Frontal cortex (tissue), 4 donors: ENCODE results near the gene TP53BP2. TPM values are rescaled to one million over a fixed set of nuclear protein-coding genes. Genes with fewer than 3 reads are reported as not detected.
"Not testable (repeated sequence)": the region's sequence is repeated elsewhere in the genome, so short reads cannot be mapped to it uniquely, and the experiment has no call there.

Experiments used
- DNase-seq, 2 donors: peaks; one replicate each; pipeline ENCODE4 v3.0.0; 2012; ENCODE audit warnings: low spot score in 2 of 2
- FAIRE-seq: peaks from 2 replicates; lab custom pipeline; 2012; peaks lifted over from hg19 to GRCh38; lab: Jason Lieb, UNC
- total RNA-seq: library from RNA; depleted of rRNA; stranded (reverse); fragments of >200 nt; gene quantifications from one replicate; pipeline ENCODE4 v1.2.3, GENCODE V29; 2014
- donor health status: control.
- donor health status: control.
- donor health status: control.

TP53BP2 gene
- total RNA-seq, 1 donor from 2014 or later, result 29.8 TPM

DNA sequence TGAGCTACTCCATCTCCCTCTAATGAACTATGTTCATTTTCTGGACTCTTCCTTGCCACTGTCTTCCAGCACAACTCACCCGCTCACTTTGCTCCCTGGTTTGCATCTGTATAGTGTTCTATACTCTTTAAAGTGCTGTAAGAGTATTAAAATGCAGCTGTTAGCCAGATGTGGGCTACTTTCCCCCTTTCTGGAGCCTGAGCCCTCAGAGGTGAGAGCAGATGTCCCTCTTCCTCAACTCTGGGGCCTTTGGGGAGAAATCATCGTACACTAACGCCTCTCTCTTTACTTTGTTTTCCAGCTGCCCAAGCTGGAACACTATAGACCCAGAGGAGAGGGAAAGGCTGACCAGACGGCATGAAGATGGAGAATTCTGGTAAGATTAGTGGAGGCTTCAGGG lies 94.1 kb downstream of the TP53BP2 start:
- no peak for DNase-seq
- no peak for FAIRE-seq

DNA sequence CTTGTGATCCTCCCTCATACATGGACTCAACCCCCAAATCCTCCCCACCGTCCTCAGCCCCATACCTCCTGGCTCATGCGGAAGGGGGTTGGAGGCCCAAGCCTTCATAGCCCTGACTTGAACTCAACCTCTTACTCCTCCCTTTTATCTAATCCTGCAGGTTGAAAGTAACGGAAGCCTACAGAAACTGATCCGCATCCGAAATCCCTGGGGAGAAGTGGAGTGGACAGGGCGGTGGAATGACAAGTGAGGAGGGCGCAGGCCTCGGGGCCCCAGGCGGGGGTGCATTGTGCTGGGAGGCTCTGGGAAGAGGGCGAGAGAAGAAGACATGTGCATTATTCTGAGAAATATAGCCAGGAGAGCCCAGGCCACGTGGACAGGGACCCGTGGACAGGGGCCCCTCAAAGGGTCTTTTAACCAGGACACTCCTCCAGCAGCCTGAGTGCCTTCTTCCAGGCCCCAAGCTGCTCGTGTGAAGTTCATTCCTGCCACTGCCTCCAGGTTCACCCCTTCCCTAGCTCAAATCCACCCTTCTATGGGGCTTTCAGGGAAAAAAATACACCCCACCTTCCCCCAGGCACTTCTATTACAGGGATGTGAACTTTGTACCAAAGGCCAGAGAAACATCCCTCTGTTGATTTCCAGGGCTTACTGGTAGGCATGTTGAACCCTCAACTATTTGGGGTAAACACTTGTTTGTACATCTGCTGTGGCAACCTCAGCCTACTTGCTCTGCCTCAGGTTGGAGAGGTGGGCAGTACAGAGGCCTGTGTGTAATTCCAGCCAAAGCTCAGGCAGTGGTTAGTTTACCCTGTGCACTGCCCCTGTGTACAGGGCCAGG lies 94.8 kb downstream of the TP53BP2 start:
- DNase-seq, result no peak
- no peak for FAIRE-seq

DNA sequence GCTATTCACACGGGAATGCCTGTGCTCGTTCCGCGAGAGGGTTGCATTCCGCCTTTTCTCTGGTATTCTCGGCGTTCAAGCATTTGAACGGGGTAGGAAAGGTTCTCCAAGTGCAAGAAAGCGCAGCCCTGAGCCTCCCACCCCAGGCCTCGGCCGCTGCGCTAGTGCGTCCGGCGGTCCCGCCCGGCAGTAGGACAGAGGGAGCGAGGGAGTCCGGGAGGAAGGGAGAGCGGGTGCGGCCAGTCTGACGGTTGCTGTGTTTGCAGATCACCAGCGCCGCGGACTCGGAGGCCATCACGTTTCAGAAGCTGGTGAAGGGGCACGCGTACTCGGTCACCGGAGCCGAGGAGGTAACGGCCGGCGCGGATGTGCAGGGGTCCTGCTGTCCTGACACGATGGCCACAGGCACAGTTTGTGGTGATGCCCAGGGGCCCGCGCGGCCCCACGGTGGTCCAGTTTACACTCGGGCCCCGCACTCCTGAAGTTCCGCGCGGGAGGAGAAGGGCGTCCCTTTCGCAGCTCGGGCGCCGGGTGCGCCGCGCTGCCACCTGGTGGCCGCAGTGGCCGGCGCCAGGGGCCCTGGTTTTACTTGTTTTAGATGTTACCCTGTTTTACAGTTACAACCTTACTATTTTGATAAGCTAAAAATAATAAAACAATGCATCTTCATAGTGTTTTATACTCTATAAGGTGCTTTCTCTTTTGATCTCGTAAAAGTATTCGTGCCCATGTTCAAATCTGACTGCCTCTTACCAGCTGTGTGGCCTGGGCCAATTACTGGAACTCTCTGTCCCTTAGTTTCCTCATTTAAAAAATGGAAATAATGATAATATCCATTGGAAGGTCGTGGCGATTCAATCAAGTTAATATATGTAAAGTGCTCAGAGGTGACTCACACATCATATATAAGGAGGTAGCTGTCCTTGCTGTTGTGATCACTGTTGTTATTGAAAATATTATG lies 96.7 kb downstream of the TP53BP2 start:
- DNase-seq, result peak; percentile 66 to 78

DNA sequence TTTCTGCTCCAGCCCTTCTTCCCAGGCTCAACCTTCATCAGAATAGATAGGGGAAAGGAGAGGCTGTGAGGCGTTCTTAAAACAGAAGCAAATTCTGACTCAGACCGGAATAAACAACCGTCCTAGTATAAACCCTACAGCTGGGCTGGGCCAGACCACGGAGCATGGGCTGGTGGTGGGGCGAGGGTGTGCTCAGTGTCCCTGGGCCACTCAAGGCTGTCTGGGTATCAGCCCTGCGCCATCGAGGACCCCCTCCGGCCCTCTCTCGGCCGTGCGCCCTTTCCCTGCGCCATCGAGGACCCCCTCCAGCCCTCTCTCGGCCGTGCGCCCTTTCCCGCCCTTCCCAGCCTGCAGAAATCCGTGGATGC lies 97.4 kb downstream of the TP53BP2 start:
- DNase-seq (no peak), FAIRE-seq (no peak)

More for the DNA sequence above, 96.7 kb downstream of the TP53BP2 start:
- FAIRE-seq, result no peak

DNA sequence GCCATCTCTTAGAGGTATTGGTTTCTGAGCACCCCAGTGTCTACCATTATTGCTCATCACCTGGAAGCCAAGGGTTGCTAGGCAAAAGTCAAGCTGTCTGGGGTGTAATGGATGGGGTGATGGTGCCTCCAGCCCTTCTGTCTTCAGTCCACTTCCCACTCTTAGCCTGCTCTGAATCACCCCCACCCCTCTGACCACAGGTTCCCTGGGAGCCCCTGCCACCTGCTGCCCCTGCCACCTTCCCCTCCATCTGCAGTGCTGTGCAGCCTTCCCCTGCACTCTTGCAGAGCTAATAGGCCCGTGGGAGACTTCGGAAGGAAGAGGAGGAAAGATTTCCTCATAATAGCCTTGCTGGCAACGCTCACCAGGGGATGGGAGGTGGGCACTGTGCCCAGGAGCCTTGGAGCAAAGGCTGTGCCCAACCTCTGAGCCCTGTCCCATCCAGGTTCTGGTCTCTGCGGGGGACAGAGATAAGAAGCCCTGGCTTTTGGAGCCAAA lies 97.9 kb downstream of the TP53BP2 start:
- no peak for FAIRE-seq
- no peak for DNase-seq

DNA sequence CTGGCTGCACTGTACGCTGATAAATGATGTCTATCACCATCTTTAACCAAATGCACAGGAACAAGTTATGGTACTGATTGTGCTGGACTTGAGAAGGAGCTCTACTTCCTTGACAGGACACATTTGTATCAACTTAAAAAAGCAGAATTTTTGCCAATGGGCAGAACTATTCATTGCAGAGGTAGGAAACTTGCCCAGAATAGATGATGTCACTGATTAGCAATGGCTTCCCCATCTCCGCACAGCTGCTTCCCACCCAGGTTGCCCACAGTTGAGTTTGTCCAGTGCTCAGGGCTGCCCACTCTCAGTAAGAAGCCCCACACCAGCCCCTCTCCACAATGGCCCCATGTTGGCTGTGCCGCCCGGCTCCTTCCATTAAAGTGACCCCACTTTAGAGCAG lies 100.0 kb downstream of the TP53BP2 start:
- FAIRE-seq (no peak), DNase-seq (no peak)

DNA sequence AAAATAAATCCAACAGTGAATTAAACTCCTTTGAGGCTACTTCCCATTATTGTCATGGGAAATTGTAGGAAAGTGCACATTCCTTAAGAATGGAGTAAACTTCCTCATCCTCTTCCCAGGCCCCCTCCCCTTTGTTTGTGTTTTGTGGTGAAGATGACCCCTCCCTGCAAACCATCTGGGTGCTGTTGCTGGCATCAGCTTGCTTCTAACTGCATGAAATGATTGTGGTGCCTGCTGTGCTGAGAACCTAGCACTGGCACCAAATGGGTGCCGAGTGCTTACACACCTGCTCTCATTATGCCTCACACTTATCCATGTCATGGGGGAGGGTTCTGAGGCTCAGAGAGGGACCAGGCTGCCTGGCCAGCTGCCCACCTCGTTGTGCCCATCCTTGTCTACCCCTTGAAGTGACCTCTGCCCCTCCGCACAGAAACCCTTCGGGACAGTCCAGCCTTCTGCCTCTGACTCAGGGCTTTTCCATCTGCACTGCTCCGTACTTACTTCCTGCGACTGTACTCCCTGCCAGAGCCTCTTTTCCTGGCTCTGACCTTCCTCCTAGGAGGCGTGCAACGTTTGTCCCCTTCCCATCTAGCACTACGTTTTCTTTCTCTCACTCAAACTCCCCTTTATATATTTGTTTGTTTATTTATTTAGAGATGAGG lies 102.8 kb downstream of the TP53BP2 start:
- FAIRE-seq, result no peak
- DNase-seq, result no peak

DNA sequence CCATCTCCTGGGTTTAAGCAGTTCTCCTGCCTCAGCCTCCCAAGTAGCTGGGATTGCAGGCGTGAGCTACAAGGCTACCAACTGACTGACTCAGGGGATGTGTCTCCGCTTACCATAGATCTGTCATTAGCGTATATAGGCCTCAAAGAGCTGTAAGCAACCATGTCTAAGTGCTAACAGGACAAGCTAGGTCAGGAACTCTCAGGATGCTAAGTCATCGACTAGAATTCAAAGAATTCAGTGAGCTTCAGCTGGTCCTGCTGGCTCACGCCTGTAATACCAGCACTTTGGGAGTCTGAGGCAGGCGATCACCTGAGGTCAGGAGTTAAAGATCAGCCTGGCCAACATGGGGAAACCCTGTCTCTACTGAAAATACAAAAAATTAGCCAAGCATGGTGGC lies 103.9 kb downstream of the TP53BP2 start:
- FAIRE-seq (no peak), DNase-seq (no peak)

DNA sequence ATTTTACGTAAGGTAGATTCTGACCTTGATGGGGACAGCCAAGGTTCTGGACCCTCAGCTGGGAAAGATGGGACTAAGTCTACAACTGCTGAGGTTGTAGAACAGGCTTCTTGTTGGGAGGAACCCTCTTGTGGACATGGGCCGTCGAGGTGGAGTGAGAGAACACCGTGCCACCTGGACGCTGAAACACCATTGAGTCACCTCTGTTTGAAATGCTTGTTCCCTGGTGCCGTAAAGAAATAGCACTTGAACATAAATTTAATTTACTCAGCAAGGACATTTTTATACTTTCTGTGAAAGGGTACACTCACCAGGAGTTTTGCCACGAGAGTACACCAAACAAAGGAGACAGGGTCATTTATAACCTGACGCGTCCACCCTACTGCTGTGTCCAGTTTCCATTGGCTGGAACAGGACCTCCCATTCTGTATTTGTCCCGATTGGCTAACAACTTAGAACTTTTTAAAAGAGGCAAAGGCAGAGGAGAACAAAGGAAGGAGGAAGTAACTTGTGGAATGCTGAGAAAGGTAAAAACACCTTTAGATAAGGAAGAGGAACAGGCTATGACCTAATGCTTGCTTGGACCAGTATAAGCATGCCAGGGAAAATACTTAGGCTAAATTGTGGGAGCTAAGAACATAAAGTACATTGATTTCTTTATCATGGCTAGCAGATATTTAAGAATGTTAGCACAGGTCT lies 105.6 kb downstream of the TP53BP2 start:
- DNase-seq, FAIRE-seq: not testable (repeated sequence)

DNA sequence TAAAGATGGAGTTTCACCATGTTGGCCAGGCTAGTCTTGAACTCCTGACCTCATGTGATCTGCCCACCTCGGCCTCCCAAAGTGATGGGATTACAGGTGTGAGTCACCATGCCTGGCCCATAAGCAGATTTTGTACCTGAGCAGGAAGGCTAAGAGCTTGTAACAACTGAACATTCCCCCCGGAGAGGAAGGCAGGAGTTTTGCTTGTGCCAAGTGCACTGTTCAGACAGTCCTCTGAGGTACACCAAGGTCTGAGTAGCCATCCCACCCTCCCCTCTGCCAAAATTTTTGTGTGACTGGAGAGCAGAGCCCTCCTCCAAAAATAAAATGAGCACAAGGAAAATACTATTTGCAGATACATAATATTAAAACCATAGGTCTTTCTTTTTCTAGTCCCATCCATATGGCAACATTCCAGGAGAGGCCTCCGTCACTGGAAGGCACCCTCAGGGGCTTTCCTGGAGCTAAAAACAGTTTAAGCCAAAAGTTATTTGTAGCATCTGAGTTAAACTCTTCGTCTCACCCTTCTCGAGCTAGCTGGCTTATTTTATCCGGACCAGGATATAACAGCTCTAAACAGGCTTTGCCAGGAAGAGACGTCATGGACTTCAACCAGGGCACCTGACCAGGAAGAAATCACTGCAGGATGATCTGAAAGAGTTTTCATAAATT lies 106.2 kb downstream of the TP53BP2 start:
- FAIRE-seq (no peak), DNase-seq (no peak)

DNA sequence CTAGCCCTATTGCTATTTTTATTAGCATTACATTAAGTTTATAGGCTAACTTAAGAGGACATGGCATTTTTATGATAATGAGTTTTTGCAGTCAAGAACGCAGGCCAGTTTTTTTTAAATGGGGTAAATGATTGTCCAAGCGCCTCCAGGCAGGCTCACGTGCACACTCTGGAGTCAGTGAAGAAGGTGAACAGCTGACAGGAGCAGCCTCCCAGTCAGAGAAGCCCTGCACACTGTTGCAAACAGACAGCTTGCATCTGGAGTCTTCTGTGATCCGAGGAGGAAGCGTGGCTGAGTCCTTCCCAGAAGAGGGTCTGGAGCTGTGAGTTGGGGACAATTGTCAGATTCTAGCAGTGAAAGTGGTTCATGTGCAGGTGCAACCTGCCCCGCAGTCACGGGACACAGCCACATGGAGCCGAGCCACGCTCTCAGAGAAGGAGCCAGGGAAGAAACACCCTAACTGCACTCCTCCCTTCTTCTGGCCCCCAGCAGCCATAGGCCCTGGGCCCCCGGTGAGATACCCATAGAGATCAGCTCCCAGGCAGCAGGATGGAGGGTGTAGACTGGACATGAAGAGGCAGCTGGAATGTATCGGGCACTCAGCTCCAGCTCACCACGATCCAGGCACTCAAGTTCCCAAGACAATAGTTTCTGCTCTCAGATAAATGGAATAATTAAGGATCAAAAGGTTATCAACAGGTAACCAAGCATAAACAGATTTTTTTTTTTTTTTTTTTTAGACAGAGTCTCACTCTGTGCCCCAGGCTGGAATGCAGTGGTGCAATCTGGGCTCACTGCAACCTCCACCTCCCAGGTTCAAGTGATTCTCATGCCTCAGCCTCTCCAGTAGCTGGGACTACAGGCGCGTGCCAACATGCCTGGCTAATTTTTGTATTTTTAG lies 107.0 kb downstream of the TP53BP2 start:
- no peak for FAIRE-seq
- DNase-seq, result no peak

DNA sequence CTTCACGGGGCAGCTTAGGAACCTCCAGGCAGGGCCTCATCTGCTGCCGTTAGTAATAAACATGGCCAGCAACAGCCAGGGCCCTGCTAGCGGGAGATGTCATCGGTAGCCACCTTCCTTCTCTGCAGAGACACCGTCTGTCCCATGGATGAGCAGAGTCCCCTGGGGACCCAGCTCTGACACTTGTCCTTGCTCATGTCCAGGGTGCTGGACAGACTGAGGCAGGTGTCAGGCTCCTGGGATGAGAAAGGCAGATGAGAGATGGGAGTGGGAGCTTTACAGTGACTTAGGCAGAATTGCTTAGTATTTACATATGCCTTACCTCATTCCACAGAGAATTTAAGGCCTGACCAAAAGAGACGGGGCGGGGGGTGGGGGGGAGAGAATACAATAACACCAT lies 108.4 kb downstream of the TP53BP2 start:
- DNase-seq, result no peak
- no peak for FAIRE-seq

DNA sequence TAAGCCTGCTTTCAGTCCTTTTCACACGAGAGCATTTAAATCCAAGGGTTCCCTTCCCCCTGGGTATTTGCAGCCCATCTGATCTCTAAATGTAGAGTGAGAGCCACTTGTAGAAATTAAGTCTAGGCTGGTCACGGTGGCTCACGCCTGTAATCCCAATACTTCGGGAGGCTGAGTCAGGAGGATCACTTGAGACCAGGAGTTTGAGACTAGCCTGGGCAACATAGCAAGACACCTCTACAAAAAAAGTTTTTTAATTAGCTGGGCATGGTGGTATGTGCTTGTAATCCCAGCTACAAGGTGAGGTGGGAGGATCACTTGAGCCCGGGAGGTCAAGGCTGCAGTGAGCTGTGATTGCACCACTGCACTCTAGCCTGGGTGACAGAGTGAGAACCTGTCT lies 109.1 kb downstream of the TP53BP2 start:
- DNase-seq, FAIRE-seq: not testable (repeated sequence)

DNA sequence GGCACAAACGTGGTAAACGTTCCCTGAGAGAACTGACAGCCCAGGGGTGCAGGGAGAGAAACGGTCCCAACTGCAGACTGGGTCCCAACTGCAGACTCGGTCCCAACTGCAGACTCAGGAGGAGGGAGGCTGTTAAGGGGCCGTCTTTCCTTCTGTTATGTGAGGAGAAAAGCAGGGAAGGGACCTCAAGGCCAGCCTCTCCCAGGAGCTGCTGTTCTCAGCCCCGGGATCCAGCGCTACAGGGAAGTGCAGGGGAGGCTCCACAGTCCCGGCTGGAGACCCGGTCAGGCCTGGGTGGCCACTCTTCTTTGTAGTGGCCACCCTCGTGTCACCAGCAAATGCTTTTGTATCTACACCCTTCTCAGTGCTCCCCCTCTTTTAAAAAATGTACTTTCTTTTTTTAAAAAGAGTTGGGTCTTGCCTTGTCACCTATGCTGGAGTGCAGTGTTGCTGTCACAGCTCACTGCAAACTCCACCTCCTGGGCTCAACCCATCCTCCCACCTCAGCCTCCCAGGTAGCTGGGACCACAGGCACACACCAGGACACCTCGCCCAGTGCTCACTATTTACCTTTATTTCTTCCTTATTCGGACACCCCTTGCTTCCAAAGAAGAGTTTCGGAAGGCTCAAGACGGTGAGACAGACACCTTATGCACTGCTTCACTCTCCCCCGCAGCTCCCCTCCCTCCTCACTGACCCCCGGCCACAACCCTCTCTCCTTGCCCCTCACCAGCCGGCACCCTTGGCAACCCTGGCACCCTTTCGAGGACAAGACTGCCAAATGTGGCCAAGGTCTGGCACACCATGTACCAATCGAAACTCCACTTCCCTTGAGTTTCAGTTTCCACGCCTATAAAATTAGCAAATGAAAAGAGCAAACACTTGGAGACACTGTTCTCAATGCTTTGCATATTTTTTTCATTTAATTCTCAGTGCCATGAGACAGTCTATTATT lies 111.6 kb downstream of the TP53BP2 start:
- no peak for FAIRE-seq
- DNase-seq, result no peak

DNA sequence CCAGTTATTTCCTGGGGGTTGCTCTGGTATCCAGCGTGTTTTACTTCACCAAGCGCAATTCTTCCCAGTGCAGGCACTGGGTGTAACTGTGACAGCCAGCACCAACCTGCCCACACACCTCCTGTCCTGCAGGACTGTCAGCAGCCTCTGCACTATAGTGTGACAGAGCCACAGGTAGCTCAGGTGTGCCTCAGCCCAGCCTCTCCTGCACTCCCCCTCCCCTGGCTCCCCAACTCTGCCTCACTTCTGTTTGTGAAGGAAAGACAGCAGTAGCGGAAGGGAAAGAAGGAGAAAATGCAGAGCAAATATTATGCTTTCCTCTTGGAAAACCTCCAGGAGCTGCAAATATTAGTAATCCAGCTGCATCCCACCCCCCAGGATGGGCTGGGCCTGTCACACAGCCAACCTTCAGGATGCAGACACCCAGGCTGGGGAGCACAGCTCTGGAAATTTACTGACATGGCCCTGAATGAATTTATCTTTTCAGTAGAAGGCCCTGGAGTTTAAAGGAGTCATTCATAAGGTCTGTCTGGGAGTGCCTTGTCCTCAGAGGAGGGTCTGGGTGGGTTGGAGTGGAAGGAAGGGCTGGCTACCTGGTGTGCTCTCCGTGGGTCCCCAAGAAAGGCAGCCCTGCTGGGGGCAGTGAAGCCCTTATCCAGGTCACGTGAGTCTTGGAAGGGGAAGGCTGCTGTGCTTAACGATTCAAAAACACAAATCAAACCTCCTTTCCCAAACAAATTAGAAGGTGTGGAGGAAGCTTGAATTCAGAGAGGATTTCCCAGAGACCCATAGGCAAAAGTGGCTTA lies 112.6 kb downstream of the TP53BP2 start:
- no peak for DNase-seq
- FAIRE-seq, result no peak

DNA sequence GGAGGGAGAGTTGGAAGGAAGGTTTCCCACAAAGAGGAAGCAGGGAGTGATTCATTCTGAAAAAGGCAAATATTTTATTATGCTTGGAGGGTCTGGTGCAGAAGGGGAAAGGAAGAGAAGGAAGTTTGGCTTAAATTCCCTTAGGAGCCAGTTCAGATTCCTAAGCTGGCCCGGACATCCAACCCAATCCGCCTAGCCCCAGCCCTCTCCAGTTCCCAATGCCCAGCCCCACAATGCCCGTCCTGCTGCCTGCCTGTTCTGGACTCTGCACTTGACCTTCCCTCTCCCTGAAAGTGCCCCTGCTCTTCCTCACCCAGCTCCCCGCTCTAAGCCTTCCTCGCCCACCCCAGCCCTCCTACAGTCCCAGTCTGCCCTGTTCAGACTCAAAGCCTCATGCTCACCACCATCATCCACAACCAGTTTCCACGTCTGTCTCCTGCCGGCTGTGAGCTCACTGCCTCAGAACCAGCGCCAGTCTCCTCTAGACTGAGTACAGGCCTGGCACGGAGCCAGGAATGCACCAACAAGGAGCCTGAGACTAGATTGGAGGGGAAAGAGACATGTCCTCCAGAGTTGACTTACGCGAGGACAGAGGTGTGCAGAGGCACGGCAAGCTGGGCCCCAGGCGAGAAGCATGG lies 114.5 kb downstream of the TP53BP2 start:
- FAIRE-seq (no peak), DNase-seq (peak in 1 of 2 donors; percentile 52)
